Fibroblast of lung (primary cell): ENCODE measurements around the gene CALM3.
A peak's percentile ranks its signal among the peaks of the same experiment; 100 is the strongest.

ENCODE experiments used
- CTCF ChIP-seq, 2 donors: IDR thresholded peaks in 1 of 2; conservative IDR thresholded peaks in 1 of 2; 1 replicate in 1 of 2; 2 replicates in 1 of 2; pipeline ENCODE4 v1.5.1; 2011 to 2012; ENCODE audit warnings: low read length in 2 of 2, control low read depth in 1 of 2, inconsistent platforms in 1 of 2, low read depth in 1 of 2, mild to moderate bottlenecking in 1 of 2
- EZH2 ChIP-seq: IDR thresholded peaks from 2 replicates; pipeline ENCODE4 v1.5.1; 2012; ENCODE audit warnings: low read length, control low read depth, mild to moderate bottlenecking; ENCODE audit errors: missing control alignments

- peak; percentile 25 to 71 for TF ChIP-seq CTCF (conservative IDR thresholded peaks at IDR 0.05 in 1 of 2, IDR thresholded peaks at IDR 0.05 in 1 of 2; ENCODE audit: low read depth in 1 of 2, low read length in 2 of 2)
- no peak for TF ChIP-seq EZH2
Measured at GRCh38 chr19:46579361-46579879, 21.7 kb upstream of the CALM3 start.
